ENCODE results near the gene EIF3B. TPM values are rescaled to one million over a fixed set of nuclear protein-coding genes. Genes with fewer than 3 reads are reported as not detected.
A peak's percentile ranks its signal among the peaks of the same experiment; 100 is the strongest.
"Not testable (repeated sequence)": the region's sequence is repeated elsewhere in the genome, so short reads cannot be mapped to it uniquely, and the experiment has no call there.

EIF3B gene
- 100 to 1,000 TPM; 174 to 184 TPM for total RNA-seq

- Mint-ChIP-seq H3K4me3 (peak within 1 kb of the TSS; percentile 90), H3K4me1 (ENCODE audit: low read depth) (peaks cover 32% of the 10 kb centered on the region), H3K27me3 (ENCODE audit: low read depth) (no peaks in the 10 kb centered on the region), H3K36me3 (ENCODE audit: low read depth) (peaks cover 13% of the 10 kb centered on the region), H3K9me3 (ENCODE audit: insufficient read depth) (no peaks in the 10 kb centered on the region), H3K27ac (peak within 1 kb of the TSS; percentile 100)
- ChIA-PET CTCF (interaction anchor here (0.7 to 1.5 kb wide), 4 partner anchors 10 to 690 kb away, joined by 3 to 4 read pairs (median 4); no protein-coding TSS in a partner anchor), POLR2A (interaction anchor here (0.6 to 1.5 kb wide), 13 partner anchors 11 to 1379 kb away, joined by 3 to 19 read pairs (median 4); partner anchors contain the start of genes COX19 and PSMG3)
- DNase-seq: peak; percentile 93
- peak; percentile 90 for ATAC-seq
These were observed at the start of gene EIF3B for GRCh38 chr7:2354186-2354938. TSS of gene EIF3B (plus strand) at chr7:2354827. CDS start at chr7:2354922, 95 bp downstream.

GRCh38 chr7:2305258-2305657, 49.4 kb upstream of the EIF3B start:
- POLR2A ChIA-PET; ATAC-seq; H3K36me3 Mint-ChIP-seq (ENCODE audit: low read depth); H3K4me3 Mint-ChIP-seq; H3K27me3 Mint-ChIP-seq (ENCODE audit: low read depth); DNase-seq; CTCF ChIA-PET; H3K4me1 Mint-ChIP-seq (ENCODE audit: low read depth); H3K9me3 Mint-ChIP-seq (ENCODE audit: insufficient read depth); H3K27ac Mint-ChIP-seq: not testable (repeated sequence)

GRCh38 chr7:2306688-2307087, 47.9 kb upstream of the EIF3B start:
- DNase-seq (no peak), ATAC-seq (no peak)
- H3K4me1 Mint-ChIP-seq (ENCODE audit: low read depth): peaks cover 3% of the 10 kb centered on the region
- no peaks in the 10 kb centered on the region for H3K9me3 Mint-ChIP-seq (ENCODE audit: insufficient read depth)
- no peak overlapping the region for H3K4me3 Mint-ChIP-seq
- POLR2A ChIA-PET: no interaction called here
- no peaks in the 10 kb centered on the region for H3K27me3 Mint-ChIP-seq (ENCODE audit: low read depth)
- H3K36me3 Mint-ChIP-seq (ENCODE audit: low read depth): peaks cover 2% of the 10 kb centered on the region
- H3K27ac Mint-ChIP-seq: no peak overlapping the region
- CTCF ChIA-PET: no interaction called here

- ChIA-PET POLR2A (no interaction called here), CTCF (interaction anchor here (0.6 kb wide), 1 partner anchor 1260 kb away, joined by 3 read pairs; no protein-coding TSS in a partner anchor)
- no peaks in the 10 kb centered on the region for H3K27me3 Mint-ChIP-seq (ENCODE audit: low read depth)
- DNase-seq (no peak), ATAC-seq (no peak)
- H3K36me3 Mint-ChIP-seq (ENCODE audit: low read depth): peaks cover 2% of the 10 kb centered on the region
- no peak overlapping the region for H3K27ac Mint-ChIP-seq
- no peaks in the 10 kb centered on the region for H3K9me3 Mint-ChIP-seq (ENCODE audit: insufficient read depth)
- H3K4me1 Mint-ChIP-seq (ENCODE audit: low read depth): peaks cover 9% of the 10 kb centered on the region
- H3K4me3 Mint-ChIP-seq: no peak overlapping the region
These were observed 46.9 kb upstream of the EIF3B start for GRCh38 chr7:2307690-2308107.

- H3K36me3 Mint-ChIP-seq (ENCODE audit: low read depth): peaks cover 2% of the 10 kb centered on the region
- no peak overlapping the region for H3K27ac Mint-ChIP-seq
- ChIA-PET CTCF (no interaction called here), POLR2A (interaction anchor here (0.5 to 0.8 kb wide), 3 partner anchors 10 to 279 kb away, joined by 3 to 6 read pairs (median 3); no protein-coding TSS in a partner anchor)
- H3K4me3 Mint-ChIP-seq: no peak overlapping the region
- no peaks in the 10 kb centered on the region for H3K27me3 Mint-ChIP-seq (ENCODE audit: low read depth)
- DNase-seq (no peak), ATAC-seq (no peak)
- peaks cover 15% of the 10 kb centered on the region for H3K4me1 Mint-ChIP-seq (ENCODE audit: low read depth)
- H3K9me3 Mint-ChIP-seq (ENCODE audit: insufficient read depth): no peaks in the 10 kb centered on the region
These were observed 44.7 kb upstream of the EIF3B start for GRCh38 chr7:2309889-2310331.

- H3K36me3 Mint-ChIP-seq (ENCODE audit: low read depth): peaks cover 2% of the 10 kb centered on the region
- ATAC-seq (no peak), DNase-seq (no peak)
- POLR2A ChIA-PET: no interaction called here
- H3K4me1 Mint-ChIP-seq (ENCODE audit: low read depth): peaks cover 15% of the 10 kb centered on the region
- H3K9me3 Mint-ChIP-seq (ENCODE audit: insufficient read depth): no peaks in the 10 kb centered on the region
- CTCF ChIA-PET: no interaction called here
- no peaks in the 10 kb centered on the region for H3K27me3 Mint-ChIP-seq (ENCODE audit: low read depth)
- H3K4me3 Mint-ChIP-seq: peak overlapping the region; percentile 33
- H3K27ac Mint-ChIP-seq: peak overlapping the region; percentile 18
These were observed 42.2 kb upstream of the EIF3B start for GRCh38 chr7:2312267-2312929.

- Mint-ChIP-seq H3K27me3 (ENCODE audit: low read depth) (peaks cover 2% of the 10 kb centered on the region), H3K4me1 (ENCODE audit: low read depth) (peaks cover 14% of the 10 kb centered on the region), H3K4me3 (peak overlapping the region; percentile 89), H3K9me3 (ENCODE audit: insufficient read depth) (no peaks in the 10 kb centered on the region), H3K36me3 (ENCODE audit: low read depth) (peaks cover 2% of the 10 kb centered on the region), H3K27ac (peak overlapping the region; percentile 86)
- no peak for DNase-seq
- no peak for ATAC-seq
- POLR2A ChIA-PET: no interaction called here
- CTCF ChIA-PET: interaction anchor here (0.7 kb wide), 1 partner anchor 105 kb away, joined by 3 read pairs; no protein-coding TSS in a partner anchor
These were observed 41.0 kb upstream of the EIF3B start for GRCh38 chr7:2313450-2314208.

GRCh38 chr7:2314209-2314955, 40.2 kb upstream of the EIF3B start, which contains the start of gene SNX8:
TSS of gene SNX8 (minus strand) at chr7:2314441. CDS start at chr7:2314421, 20 bp downstream.
- ChIA-PET CTCF (no interaction called here), POLR2A (no interaction called here)
- Mint-ChIP-seq H3K4me1 (ENCODE audit: low read depth) (peaks cover 14% of the 10 kb centered on the region), H3K36me3 (ENCODE audit: low read depth) (peaks cover 2% of the 10 kb centered on the region), H3K27me3 (ENCODE audit: low read depth) (peaks cover 2% of the 10 kb centered on the region), H3K4me3 (peak within 1 kb of the TSS; percentile 89), H3K9me3 (ENCODE audit: insufficient read depth) (no peaks in the 10 kb centered on the region), H3K27ac (peak within 1 kb of the TSS; percentile 86)
- ATAC-seq (peak; percentile 93), DNase-seq (peak; percentile 97)

GRCh38 chr7:2314956-2315530, 39.6 kb upstream of the EIF3B start:
- ATAC-seq; H3K9me3 Mint-ChIP-seq (ENCODE audit: insufficient read depth); CTCF ChIA-PET; H3K36me3 Mint-ChIP-seq (ENCODE audit: low read depth); H3K27me3 Mint-ChIP-seq (ENCODE audit: low read depth); POLR2A ChIA-PET; DNase-seq; H3K4me3 Mint-ChIP-seq; H3K27ac Mint-ChIP-seq: not testable (repeated sequence)
- H3K4me1 Mint-ChIP-seq (ENCODE audit: low read depth): peaks cover 14% of the 10 kb centered on the region

GRCh38 chr7:2315787-2316186, 38.8 kb upstream of the EIF3B start:
- peaks cover 14% of the 10 kb centered on the region for H3K4me1 Mint-ChIP-seq (ENCODE audit: low read depth)
- H3K9me3 Mint-ChIP-seq (ENCODE audit: insufficient read depth): no peaks in the 10 kb centered on the region
- H3K36me3 Mint-ChIP-seq (ENCODE audit: low read depth): no peaks in the 10 kb centered on the region
- DNase-seq: no peak
- POLR2A ChIA-PET: no interaction called here
- H3K27me3 Mint-ChIP-seq (ENCODE audit: low read depth): peaks cover 2% of the 10 kb centered on the region
- no peak overlapping the region for H3K27ac Mint-ChIP-seq
- no peak for ATAC-seq
- CTCF ChIA-PET: no interaction called here
- no peak overlapping the region for H3K4me3 Mint-ChIP-seq

GRCh38 chr7:2316578-2316977, 38.0 kb upstream of the EIF3B start:
- POLR2A ChIA-PET: no interaction called here
- Mint-ChIP-seq H3K9me3 (ENCODE audit: insufficient read depth) (no peaks in the 10 kb centered on the region), H3K4me1 (ENCODE audit: low read depth) (peaks cover 14% of the 10 kb centered on the region), H3K4me3 (no peak overlapping the region), H3K27ac (no peak overlapping the region), H3K36me3 (ENCODE audit: low read depth) (no peaks in the 10 kb centered on the region), H3K27me3 (ENCODE audit: low read depth) (peaks cover 2% of the 10 kb centered on the region)
- no peak for ATAC-seq
- CTCF ChIA-PET: no interaction called here
- DNase-seq: no peak
